HG02943 (cell line): ENCODE data around the gene VTI1A.

Experiments
- ATAC-seq: cut with Tn5 transposase; IDR thresholded peaks from one replicate; pipeline ENCODE4 v1.9.1; 2021; ENCODE audit warnings: mild to moderate bottlenecking, low read depth, moderate library complexity; ENCODE audit not compliant: unreplicated experiment

The VTI1A gene

GRCh38 chr10:112813866-112814591 lies 367.0 kb downstream of the VTI1A start:
- no peak for ATAC-seq

DNA sequence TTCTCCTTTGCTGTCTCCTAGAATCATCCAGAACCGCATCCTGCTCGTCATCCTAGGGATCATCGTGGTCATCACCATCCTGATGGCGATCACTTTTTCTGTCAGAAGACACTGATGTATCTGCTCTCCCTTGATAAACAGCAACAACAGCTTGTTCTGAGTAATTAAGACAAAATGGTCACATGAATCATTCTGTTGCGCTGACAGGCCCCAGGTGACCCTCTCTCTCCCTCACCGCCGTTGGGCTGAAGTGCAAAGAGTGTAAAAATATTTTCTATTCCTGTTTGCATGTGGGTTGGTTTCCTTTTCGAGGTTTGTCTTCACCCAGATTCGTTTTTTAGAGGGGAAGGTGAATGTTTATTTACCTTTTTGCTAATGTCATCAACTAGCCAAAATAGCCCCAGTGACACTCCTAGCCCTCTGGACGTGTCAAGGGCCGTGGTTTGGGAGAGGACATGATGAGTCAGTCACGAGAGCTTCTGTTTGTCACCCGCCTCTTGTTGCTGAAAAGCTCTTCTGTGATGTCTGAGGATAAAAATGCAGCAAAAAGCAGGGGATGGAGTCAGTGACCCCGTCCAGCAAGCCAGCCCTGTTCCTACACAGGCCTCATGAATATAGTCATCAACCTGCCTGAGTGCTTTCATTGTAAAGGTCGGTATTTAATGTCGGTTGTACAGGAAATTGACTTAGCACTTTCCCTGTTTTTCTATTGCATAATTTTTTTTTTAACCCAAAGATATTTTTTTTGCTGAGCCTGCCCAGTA lies 368.4 kb downstream of the VTI1A start:
- no peak for ATAC-seq

DNA sequence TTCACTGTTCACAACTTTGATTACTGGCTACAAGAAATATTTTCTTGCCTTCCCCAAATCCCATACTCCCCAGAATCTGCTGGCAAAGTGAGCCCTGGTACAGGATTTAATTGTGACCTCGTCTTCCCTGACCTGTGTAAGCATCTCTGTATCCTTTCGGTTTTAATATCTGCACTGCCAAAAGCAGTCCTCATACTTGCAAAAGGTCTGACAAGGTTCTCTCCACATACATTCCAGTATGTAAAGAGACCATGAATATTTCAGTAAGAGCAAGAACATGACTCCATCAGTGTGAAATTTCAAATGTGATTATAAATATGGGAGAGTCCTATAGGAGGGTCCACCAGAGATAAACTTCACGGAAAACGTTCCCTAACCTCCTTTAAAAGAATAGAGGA lies 369.0 kb downstream of the VTI1A start:
- ATAC-seq = no peak

- ATAC-seq = no peak
These were observed 369.9 kb downstream of the VTI1A start for GRCh38 chr10:112816891-112817290.

DNA sequence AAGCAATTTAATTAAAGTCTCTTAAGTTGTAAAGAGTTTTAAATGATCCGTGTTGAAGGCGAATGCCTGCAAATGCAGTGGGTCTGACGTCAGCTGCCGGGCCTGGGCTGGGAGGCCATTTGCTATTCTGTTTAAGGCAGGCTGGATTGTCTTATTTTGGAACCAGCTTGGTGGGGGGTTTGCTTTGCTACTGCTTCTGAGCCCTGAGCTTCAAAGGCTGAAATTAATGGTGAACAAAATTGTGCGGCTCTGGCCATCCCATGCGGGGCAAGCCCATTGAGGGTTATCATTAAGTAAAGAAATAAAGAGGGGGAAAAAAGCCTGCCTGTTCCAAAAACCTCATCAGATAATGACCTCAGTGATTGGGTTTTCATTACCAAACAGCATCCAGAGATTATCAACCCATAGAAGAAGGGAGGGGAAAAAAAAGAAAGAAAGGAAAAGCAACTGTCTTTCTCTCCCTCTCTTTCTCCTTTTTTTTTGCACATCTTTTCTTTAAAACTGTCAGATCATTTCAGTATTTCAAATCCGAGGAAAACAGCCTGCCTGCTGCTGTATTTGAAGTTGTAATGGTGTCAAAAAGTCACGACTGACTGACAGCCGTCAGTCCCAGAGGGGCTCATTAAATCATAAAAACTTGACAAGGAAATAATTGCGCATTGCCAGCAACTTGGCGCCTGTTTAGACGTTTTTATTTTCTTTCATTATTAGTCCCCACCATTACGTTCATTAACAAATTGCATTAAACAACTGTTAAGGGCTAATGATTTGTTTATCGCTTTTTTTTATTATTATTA lies 371.2 kb downstream of the VTI1A start:
- ATAC-seq = no peak

- no peak for ATAC-seq
These were observed 372.2 kb downstream of the VTI1A start for GRCh38 chr10:112819231-112819630.

DNA sequence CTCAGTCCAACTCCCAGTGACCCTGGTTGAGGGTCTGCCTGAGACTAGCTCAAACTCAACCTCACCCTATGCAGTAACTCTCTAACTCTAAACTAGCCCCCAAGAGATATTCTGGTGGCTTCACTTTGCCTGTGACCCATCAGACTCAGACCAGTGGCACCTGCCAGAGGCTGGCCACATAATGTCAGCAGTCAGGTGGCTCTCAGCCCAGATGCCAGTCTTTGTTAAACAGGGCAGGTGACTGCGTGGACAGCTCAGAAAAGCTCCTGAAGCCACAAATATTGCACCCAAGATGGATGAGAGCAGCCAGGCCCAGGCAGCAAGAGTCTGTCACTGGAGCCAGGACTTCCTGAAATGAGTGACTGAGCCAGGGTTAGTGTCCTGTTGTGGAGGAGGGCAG lies 373.3 kb downstream of the VTI1A start:
- ATAC-seq = no peak

DNA sequence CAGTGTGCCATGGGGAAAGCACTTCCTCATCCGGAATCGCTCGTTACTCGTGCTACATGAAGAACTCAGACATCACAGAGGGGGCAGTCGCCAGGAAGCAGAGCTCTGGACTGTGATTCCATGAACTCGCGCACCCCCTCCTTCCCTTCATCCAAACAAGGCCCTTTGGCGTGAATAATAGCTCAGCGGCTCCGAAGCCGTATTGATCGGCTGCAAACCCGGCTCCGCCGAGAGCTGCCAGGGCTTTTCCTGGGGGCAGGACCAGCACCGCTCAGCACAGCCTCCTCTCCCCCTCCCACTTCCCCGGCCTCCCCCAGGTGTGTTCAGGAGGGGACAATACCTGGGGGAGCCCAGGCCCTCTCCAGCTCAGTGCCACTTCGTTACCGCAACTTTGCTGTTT lies 374.0 kb downstream of the VTI1A start:
- ATAC-seq = no peak

DNA sequence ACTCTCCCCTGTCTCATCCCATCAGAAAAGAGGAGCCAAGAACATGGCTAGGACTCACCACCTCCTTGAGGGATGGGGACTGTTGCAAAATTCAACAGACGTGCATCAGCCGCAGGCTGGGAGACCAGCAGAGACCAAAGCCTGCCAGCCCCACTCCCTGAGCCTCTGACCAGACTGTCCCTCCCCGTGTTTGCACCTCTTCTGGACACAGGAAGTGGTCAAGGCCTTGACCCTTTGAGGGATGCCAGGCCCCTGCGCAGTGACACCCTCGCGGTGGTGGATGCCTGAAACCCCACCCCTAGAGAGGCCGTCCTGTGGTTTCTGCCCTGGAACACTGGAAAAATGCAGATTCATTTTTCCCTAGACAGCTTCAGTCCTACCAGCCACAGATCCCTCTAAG lies 374.6 kb downstream of the VTI1A start:
- ATAC-seq = no peak

GRCh38 chr10:112823007-112823406 lies 376.0 kb downstream of the VTI1A start:
- no peak for ATAC-seq

- no peak for ATAC-seq
These were observed 376.6 kb downstream of the VTI1A start for GRCh38 chr10:112823604-112824003.

- ATAC-seq = no peak
These were observed 379.1 kb downstream of the VTI1A start for GRCh38 chr10:112826018-112826697.

DNA sequence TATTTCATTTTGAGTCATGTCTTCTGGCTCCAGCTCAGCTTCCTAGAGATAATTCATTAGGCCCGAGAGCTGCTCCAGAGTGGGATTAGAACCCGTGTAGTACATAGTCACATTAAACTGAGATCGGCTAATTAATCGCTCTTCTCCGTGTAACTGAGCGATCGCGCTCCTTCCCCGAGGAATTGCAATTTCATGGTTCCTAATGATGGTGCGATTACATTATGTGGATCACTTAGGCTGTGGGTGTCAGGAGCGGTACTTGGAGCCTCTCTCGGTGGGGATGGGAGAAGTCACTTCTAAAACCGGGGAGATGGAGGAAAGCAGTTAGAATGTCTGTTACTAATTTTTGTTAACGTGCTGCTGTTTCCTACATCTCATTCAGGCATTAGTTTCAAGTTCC lies 380.1 kb downstream of the VTI1A start:
- no peak for ATAC-seq

- ATAC-seq = no peak
These were observed 380.9 kb downstream of the VTI1A start for GRCh38 chr10:112827951-112828350.

DNA sequence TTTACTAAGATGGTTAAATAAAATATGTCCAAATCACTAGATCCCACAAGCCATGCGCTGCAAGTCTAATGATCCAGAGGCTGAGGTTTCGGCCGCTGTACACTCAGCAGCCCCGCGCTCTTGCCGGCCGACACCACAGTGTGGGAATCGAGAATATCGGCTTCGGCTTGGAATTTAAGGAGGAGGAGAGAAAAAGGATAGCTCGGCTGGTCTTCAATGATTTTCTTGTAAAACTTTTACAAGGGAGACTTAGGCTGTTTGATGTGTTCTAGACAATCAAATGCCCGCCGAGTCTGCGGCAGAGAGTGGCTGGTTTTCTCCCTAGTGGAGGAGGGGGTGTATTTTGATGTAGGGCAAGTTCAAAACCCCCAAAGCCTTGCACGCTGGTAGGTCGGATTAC lies 384.8 kb downstream of the VTI1A start:
- no peak for ATAC-seq

DNA sequence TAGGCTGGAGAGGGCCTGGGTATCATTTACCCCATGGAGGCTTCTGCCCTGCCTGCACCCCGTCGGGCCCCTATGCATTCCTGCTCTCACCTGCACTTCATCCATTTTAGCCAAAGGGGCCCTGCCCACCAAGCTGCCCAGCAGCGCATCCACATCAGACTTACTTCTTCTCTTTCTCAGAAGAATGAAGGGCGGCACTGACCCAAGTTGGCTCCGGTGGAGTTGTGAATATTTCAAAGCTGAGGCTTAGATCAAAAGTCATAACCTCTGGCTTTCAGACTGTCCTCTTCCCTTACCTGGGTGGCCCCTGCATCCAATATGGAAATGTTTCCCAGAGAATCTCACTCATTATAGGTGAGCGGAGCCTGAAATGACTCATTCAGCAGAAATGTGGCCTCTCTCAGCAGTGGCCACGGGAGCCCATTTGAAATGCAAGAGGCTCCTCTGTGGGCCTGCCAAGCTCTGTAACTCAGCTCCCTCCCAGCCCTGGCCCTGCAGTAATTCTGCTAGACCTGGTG lies 385.4 kb downstream of the VTI1A start:
- no peak for ATAC-seq

DNA sequence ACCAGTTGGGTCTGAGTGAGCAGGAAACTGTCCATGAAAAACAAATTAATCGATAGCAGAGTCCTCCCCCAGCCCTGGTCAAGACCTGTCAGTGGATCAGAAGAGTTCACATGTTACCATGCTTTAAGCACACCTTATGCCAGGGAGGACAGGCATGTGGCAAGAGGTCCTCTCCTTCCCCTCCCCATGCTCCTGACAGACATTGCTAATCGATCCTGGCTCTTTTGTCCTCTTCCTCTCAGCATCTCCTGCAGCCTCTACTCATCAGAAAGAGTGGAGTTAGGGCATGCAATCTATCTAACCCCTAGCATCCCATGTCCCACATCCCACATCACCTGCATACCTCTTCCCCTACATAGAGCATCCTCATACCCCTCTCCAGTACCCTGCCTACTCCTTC lies 385.9 kb downstream of the VTI1A start:
- no peak for ATAC-seq

DNA sequence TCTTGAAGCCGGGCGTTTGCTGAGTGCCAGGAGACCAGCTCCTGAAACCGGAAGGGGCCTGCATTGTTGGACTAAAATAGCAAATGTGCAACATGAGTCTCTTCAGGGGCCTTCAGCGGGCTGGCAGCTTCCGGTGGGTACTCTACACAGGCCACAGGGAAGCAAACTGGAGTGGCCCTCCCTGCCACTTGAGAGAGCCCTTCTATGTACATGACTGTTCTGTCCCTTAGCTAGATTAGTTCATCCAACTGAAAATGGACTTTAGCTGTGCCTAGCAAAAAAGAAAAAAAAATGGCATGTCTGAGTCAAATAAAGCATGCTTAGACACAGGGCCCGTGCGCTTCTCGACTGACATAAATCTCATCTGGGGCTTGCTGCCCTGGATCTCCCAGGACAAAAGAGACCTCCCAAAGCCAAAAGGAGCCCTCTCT lies 387.8 kb downstream of the VTI1A start:
- no peak for ATAC-seq

- no peak for ATAC-seq
These were observed 388.3 kb downstream of the VTI1A start for GRCh38 chr10:112835217-112835715.

GRCh38 chr10:112835944-112836451 lies 389.0 kb downstream of the VTI1A start:
- ATAC-seq = no peak
